H1 (cell line): ENCODE results near the gene SLX9. TPM values are rescaled to one million over a fixed set of nuclear protein-coding genes. Genes with fewer than 3 reads are reported as not detected.

Experiments
- CTCF ChIA-PET: fragments of 300-600 bp; sonication (Branson Sonifier 250); formaldehyde crosslinking; loops from one replicate; lab custom pipeline; 2021; ENCODE audit not compliant: partially characterized antibody; lab: Charles Lee
- POLR2A ChIA-PET: fragments of 300-600 bp; sonication (Branson Sonifier 250); formaldehyde crosslinking; loops from one replicate; lab custom pipeline; 2021; ENCODE audit warnings: inconsistent platforms; ENCODE audit not compliant: partially characterized antibody; lab: Charles Lee
- DNase-seq, 2 experiments: peaks; one replicate each; pipeline versions ENCODE4 v3.0.0 to v3.0.0-alpha.2; 2010 to 2022; ENCODE audit warnings: low spot score in 2 of 2, low read depth in 1 of 2, mixed read lengths in 1 of 2
- FAIRE-seq: peaks from 2 replicates; lab custom pipeline; 2011; peaks lifted over from hg19 to GRCh38; lab: Jason Lieb, UNC
- H2AFZ ChIP-seq: 2 replicates; pipeline ENCODE4 v1.8.1; 2012; ENCODE audit warnings: low read length, inconsistent platforms
- H2AK5ac ChIP-seq: 2 replicates; pipeline ENCODE4 v1.6.1; 2013; ENCODE audit warnings: low read depth, low read length
- H2BK120ac ChIP-seq: replicated peaks from 2 replicates; pipeline ENCODE3; 2013; ENCODE audit warnings: low read depth, low read length, inconsistent platforms
- H2BK12ac ChIP-seq: 2 replicates; pipeline ENCODE4 v1.6.1; 2013; ENCODE audit warnings: low read depth, low read length
- H2BK15ac ChIP-seq: 2 replicates; pipeline ENCODE4 v1.6.1; 2013; ENCODE audit warnings: low read length
- H2BK20ac ChIP-seq: 2 replicates; pipeline ENCODE4 v1.6.1; 2013; ENCODE audit warnings: low read length
- H2BK5ac ChIP-seq: 2 replicates; pipeline ENCODE4 v1.6.1; 2013; ENCODE audit warnings: low read depth, low read length
- H3K14ac ChIP-seq: 2 replicates; pipeline ENCODE4 v1.6.1; 2013; ENCODE audit warnings: inconsistent platforms; ENCODE audit not compliant: insufficient read length
- H3K18ac ChIP-seq: 2 replicates; pipeline ENCODE4 v1.6.1; 2013; ENCODE audit warnings: low read length; ENCODE audit errors: extremely low read depth
- H3K23ac ChIP-seq: 2 replicates; pipeline ENCODE4 v1.6.1; 2013; ENCODE audit warnings: inconsistent platforms; ENCODE audit not compliant: insufficient read length
- H3K23me2 ChIP-seq: 2 replicates; pipeline ENCODE4 v1.6.1; 2013; ENCODE audit warnings: low read depth, low read length
- H3K27ac ChIP-seq: 2 replicates; pipeline ENCODE4 v1.6.1; 2011; ENCODE audit warnings: low read depth, low read length, inconsistent platforms
- H3K27me3 ChIP-seq, 4 experiments: replicated peaks in 1 of 4; 1 replicate in 1 of 4; 2 replicates in 3 of 4; pipeline versions ENCODE4 v1.6.1 to v1.8.1; 2011 to 2013; ENCODE audit warnings: low read length in 3 of 4, mild to moderate bottlenecking in 3 of 4, inconsistent platforms in 2 of 4, mixed read lengths in 2 of 4, moderate library complexity in 1 of 4; ENCODE audit not compliant: control insufficient read depth in 3 of 4, insufficient read depth in 3 of 4; ENCODE audit errors: extremely low read depth in 1 of 4
- H3K36me3 ChIP-seq, 4 experiments: 2 replicates each; pipeline versions ENCODE4 v1.6.1 to v1.8.1; 2011 to 2013; ENCODE audit warnings: mild to moderate bottlenecking in 4 of 4, low read length in 3 of 4, moderate library complexity in 2 of 4, control low read depth in 1 of 4, inconsistent platforms in 1 of 4; ENCODE audit not compliant: insufficient read depth in 4 of 4, control insufficient read depth in 2 of 4
- H3K4ac ChIP-seq: replicated peaks from 2 replicates; pipeline ENCODE3; 2013; ENCODE audit warnings: low read length, low read depth, mixed read lengths, inconsistent platforms; ENCODE audit not compliant: insufficient read length
- H3K4me1 ChIP-seq, 4 experiments: replicated peaks in 1 of 4; 1 replicate in 1 of 4; 2 replicates in 3 of 4; pipeline versions ENCODE4 v1.6.1 to v1.8.1; 2011 to 2013; ENCODE audit warnings: low read length in 3 of 4, inconsistent platforms in 2 of 4, mixed read lengths in 1 of 4; ENCODE audit not compliant: insufficient read depth in 4 of 4, control insufficient read depth in 3 of 4
- H3K4me2 ChIP-seq, 2 experiments: 2 replicates each; pipeline versions ENCODE4 v1.6.1 to v1.8.1; 2011 to 2013; ENCODE audit warnings: low read depth in 2 of 2, low read length in 2 of 2, control low read depth in 1 of 2, inconsistent platforms in 1 of 2, mild to moderate bottlenecking in 1 of 2; ENCODE audit not compliant: insufficient read depth in 1 of 2
- H3K4me3 ChIP-seq, 4 experiments: fragments of 200-600, 300-600 bp in 1 of 4; sonication (generic), shearing (Covaris generic), sonication (Bioruptor Twin) in 1 of 4; 2 replicates each; pipeline versions ENCODE4 v1.5.1 to v1.8.1; 2011 to 2016; ENCODE audit warnings: low read length in 4 of 4, low read depth in 3 of 4, control low read depth in 2 of 4, inconsistent platforms in 2 of 4, mild to moderate bottlenecking in 2 of 4, mixed read lengths in 1 of 4, moderate library complexity in 1 of 4; ENCODE audit not compliant: insufficient read depth in 2 of 4; ENCODE audit errors: extremely low read depth in 1 of 4
- H3K56ac ChIP-seq: replicated peaks from 2 replicates; pipeline ENCODE3; 2013; ENCODE audit warnings: low read depth, mild to moderate bottlenecking, mixed read lengths, low read length, inconsistent platforms; ENCODE audit not compliant: insufficient read length
- H3K79me1 ChIP-seq: 2 replicates; pipeline ENCODE4 v1.6.1; 2013; ENCODE audit warnings: low read depth, low read length, control low read depth
- H3K79me2 ChIP-seq, 2 experiments: 2 replicates each; pipeline versions ENCODE4 v1.6.1 to v1.8.1; 2012 to 2013; ENCODE audit warnings: low read length in 2 of 2, mild to moderate bottlenecking in 2 of 2, inconsistent platforms in 1 of 2; ENCODE audit not compliant: insufficient read depth in 2 of 2, control insufficient read depth in 1 of 2
- H3K9ac ChIP-seq, 4 experiments: replicated peaks in 1 of 4; 1 replicate in 1 of 4; 2 replicates in 3 of 4; pipeline versions ENCODE4 v1.6.1 to v1.8.1; 2011 to 2013; ENCODE audit warnings: low read depth in 3 of 4, low read length in 3 of 4, control low read depth in 2 of 4, mild to moderate bottlenecking in 2 of 4, moderate library complexity in 2 of 4, inconsistent platforms in 1 of 4; ENCODE audit errors: extremely low read depth in 1 of 4
- H3K9me3 ChIP-seq, 2 experiments: 2 replicates each; pipeline versions ENCODE4 v1.6.1 to v1.8.1; 2012 to 2013; ENCODE audit warnings: mild to moderate bottlenecking in 2 of 2, moderate library complexity in 2 of 2, control low read depth in 1 of 2, inconsistent platforms in 1 of 2, low read depth in 1 of 2, low read length in 1 of 2, mixed read lengths in 1 of 2; ENCODE audit not compliant: insufficient read depth in 2 of 2
- H4K20me1 ChIP-seq, 2 experiments: replicated peaks in 1 of 2; 2 replicates each; pipeline versions ENCODE3 to v1.8.1; 2011 to 2013; ENCODE audit warnings: inconsistent platforms in 2 of 2, low read length in 2 of 2, mild to moderate bottlenecking in 1 of 2; ENCODE audit not compliant: insufficient read depth in 2 of 2, control insufficient read depth in 1 of 2
- H4K5ac ChIP-seq: 2 replicates; pipeline ENCODE4 v1.6.1; 2013; ENCODE audit warnings: low read length, low read depth, mixed read lengths, inconsistent platforms; ENCODE audit not compliant: insufficient read length
- H4K8ac ChIP-seq: 2 replicates; pipeline ENCODE4 v1.8.0; 2013; ENCODE audit warnings: mild to moderate bottlenecking, moderate library complexity, low read length, inconsistent platforms; ENCODE audit not compliant: insufficient read depth; ENCODE audit errors: extremely low read depth
- H4K91ac ChIP-seq: replicated peaks from 2 replicates; pipeline ENCODE3; 2013; ENCODE audit warnings: low read length, mixed read lengths, inconsistent platforms; ENCODE audit not compliant: insufficient read length
- ATF3 ChIP-seq: IDR thresholded peaks from 2 replicates; pipeline ENCODE4 v1.6.1; 2011; ENCODE audit warnings: low read depth, mild to moderate bottlenecking, low read length; ENCODE audit not compliant: insufficient read depth
- CEBPB ChIP-seq: IDR thresholded peaks from 2 replicates; pipeline ENCODE4 v1.6.1; 2012; ENCODE audit warnings: low read depth, low read length
- CTBP2 ChIP-seq: IDR thresholded peaks from 2 replicates; pipeline ENCODE4 v1.7.0; 2011; ENCODE audit warnings: borderline replicate concordance, mild to moderate bottlenecking, moderate library complexity, mixed read lengths, low read length; ENCODE audit not compliant: insufficient read depth, insufficient read length
- EP300 ChIP-seq, 2 experiments: IDR thresholded peaks; 1 replicate in 1 of 2; 2 replicates in 1 of 2; pipeline ENCODE4 v1.6.1; 2011 to 2012; ENCODE audit warnings: low read depth in 2 of 2, low read length in 2 of 2, mild to moderate bottlenecking in 2 of 2, borderline replicate concordance in 1 of 2, inconsistent platforms in 1 of 2, moderate library complexity in 1 of 2
- GTF2F1 ChIP-seq: IDR thresholded peaks from 2 replicates; pipeline ENCODE4 v1.6.1; 2012; ENCODE audit warnings: low read depth, low read length, improper control_type of control experiment, borderline replicate concordance
- POU5F1 ChIP-seq: IDR thresholded peaks from 2 replicates; pipeline ENCODE4 v1.6.1; 2011; ENCODE audit warnings: low read depth, mild to moderate bottlenecking, low read length, moderate library complexity
- RNF2 ChIP-seq: fragments of 200-900, 300-1000 bp; sonication (generic); IDR thresholded peaks from 2 replicates; pipeline ENCODE4 v1.7.1; 2016; ENCODE audit warnings: borderline replicate concordance, low read depth, mild to moderate bottlenecking, antibody characterized with exemption, low read length; ENCODE audit not compliant: poor library complexity, severe bottlenecking; ENCODE audit errors: missing control alignments
- SIRT6 ChIP-seq: IDR thresholded peaks from one replicate; pipeline ENCODE4 v1.7.1; 2012; ENCODE audit warnings: low read length, inconsistent platforms
- TCF12 ChIP-seq: IDR thresholded peaks from 2 replicates; pipeline ENCODE4 v1.6.1; 2011; ENCODE audit warnings: low read depth, mild to moderate bottlenecking, low read length
- USF2 ChIP-seq: IDR thresholded peaks from 2 replicates; pipeline ENCODE4 v1.6.1; 2011; ENCODE audit warnings: low read length, improper control_type of control experiment
- WGBS, 2 experiments: shearing (Covaris generic) in 1 of 2; methylation state at CpG; one replicate each; pipeline versions ENCODE4 v1.1.6 to v1.1.7; 2013 to 2015; ENCODE audit warnings: low lambda C conversion rate in 2 of 2, mixed read lengths in 2 of 2, inconsistent platforms in 1 of 2, low coverage in 1 of 2, missing lambda C conversion rate in 1 of 2; ENCODE audit not compliant: insufficient replicate concordance in 2 of 2, insufficient coverage in 1 of 2, insufficient read length in 1 of 2; ENCODE audit errors: extremely low coverage in 1 of 2, missing lambda C conversion rate in 1 of 2; 5-methylcytosine and 5-hydroxymethylcytosine counted together
- polyA plus RNA-seq, 7 experiments: library from polyadenylated mRNA; depleted of rRNA in 3 of 7; stranded (reverse) in 5 of 7; unstranded in 2 of 7; fragments of >200 nt in 5 of 7; fragments of 200-250 nt in 2 of 7; gene quantifications; 1 replicate in 5 of 7; 2 replicates in 1 of 7; 4 replicates in 1 of 7; pipeline versions ENCODE4 v1.2.1 to v1.2.3, GENCODE V29; 2011 to 2013; ENCODE audit warnings: missing spikeins in 2 of 7, mixed read lengths in 2 of 7
- total RNA-seq: library from RNA; stranded (reverse); fragmentation: NEBNext Ultra II Directional; extraction: Animal tissue kit (Norgen Biotek cat#: 25700); gene quantifications from 2 replicates; pipeline ENCODE4 v1.2.1, GENCODE V29; 2021

SLX9 gene
- total and polyA plus RNA-seq, 2 of the 8 experiments (the other 6 are each of a cell fraction or from before 2014, with no cell fraction given): 17.7 to 57.3 TPM

GRCh38 chr21:44929242-44929798, 10.5 kb upstream of the SLX9 start:
- Histone ChIP-seq H3K27me3 (peaks cover 25 to 81% (median 69%) of the 10 kb centered on the region in 4 experiments), H3K4ac (no peak overlapping the region), H2BK15ac (peak overlapping the region; percentile 95; the same call in 1 of the 2 replicates), H3K79me1 (no peaks in the 10 kb centered on the region), H2BK120ac (no peak overlapping the region), H2BK12ac (peak overlapping the region; percentile 68; the same call in 1 of the 2 replicates), H3K18ac (no peak overlapping the region), H4K5ac (no peak overlapping the region), H3K4me2 (no peak overlapping the region), H3K4me1 (peaks cover 0 to 30% (median 20%) of the 10 kb centered on the region in 4 experiments; a peak in 5 of 7 replicates), H3K23me2 (peaks cover 7% of the 10 kb centered on the region; the same call in 1 of the 2 replicates), H3K79me2 (no peaks in the 10 kb centered on the region), H2BK20ac (0 out of 2 replicates have a peak overlapping the region, but pooled peaks have one; percentile 72), H4K20me1 (peaks cover 0 to 3% of the 10 kb centered on the region in 2 experiments), H3K23ac (no peak overlapping the region), H3K27ac (no peak overlapping the region), H3K14ac (no peak overlapping the region), H3K4me3 (no peak overlapping the region), H3K36me3 (peaks cover 0 to 4% (median 0%) of the 10 kb centered on the region in 4 experiments; a peak in 1 of 8 replicates), H3K9me3 (no peaks in the 10 kb centered on the region), H2BK5ac (no peak overlapping the region), H4K8ac (no peak overlapping the region), H3K9ac (no peak overlapping the region), H4K91ac (no peak overlapping the region), H2AK5ac (no peak overlapping the region), H3K56ac (no peak overlapping the region), H2AFZ (no peak overlapping the region)
- POLR2A ChIA-PET: interaction anchor here (0.6 to 2.4 kb wide), 3 partner anchors 11 to 443 kb away, joined by 3 to 7 read pairs (median 5); partner anchors contain the start of genes PTTG1IP and SLX9
- DNase-seq: no peak
- WGBS, 2 experiments: 85% methylated on average over 6 of the region's 6 CpGs; no CpG with 5 or more reads in 1 of the 2 experiments
- no peak for FAIRE-seq
- CTCF ChIA-PET: interaction anchor here (1.4 to 1.8 kb wide), 2 partner anchors 36 to 46 kb away, joined by 3 to 10 read pairs; no protein-coding TSS in a partner anchor
- TF ChIP-seq GTF2F1 (no peak), EP300 (IDR thresholded peaks at IDR 0.05; ENCODE audit: borderline replicate concordance in 1 of 2, low read depth in 2 of 2, low read length in 2 of 2) (no peak), ATF3 (no peak), CEBPB (no peak), SIRT6 (no peak), USF2 (no peak), CTBP2 (no peak), RNF2 (no peak), POU5F1 (no peak), TCF12 (no peak)
